ENCODE results near the gene SVEP1.

DNA sequence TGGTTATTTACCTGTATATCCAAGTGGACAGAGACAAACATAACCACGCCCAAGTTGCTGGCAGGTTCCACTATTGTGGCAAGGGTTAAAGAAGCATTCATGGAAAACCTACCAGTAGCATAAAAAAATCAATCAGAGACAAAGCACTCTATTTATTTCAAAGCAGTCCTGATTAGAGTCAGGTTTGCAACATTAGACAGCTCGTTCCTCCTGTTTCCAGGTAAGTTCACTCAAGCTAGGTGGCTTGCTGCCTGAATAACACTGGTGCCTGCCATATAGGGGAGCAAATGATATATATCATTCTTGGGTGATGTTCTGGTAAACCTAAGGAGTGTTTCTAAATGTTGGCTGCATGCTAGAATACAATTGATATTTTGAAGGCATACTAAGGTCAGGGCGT lies 122.3 kb downstream of the SVEP1 start:
- TF ChIP-seq, protein P1, sequence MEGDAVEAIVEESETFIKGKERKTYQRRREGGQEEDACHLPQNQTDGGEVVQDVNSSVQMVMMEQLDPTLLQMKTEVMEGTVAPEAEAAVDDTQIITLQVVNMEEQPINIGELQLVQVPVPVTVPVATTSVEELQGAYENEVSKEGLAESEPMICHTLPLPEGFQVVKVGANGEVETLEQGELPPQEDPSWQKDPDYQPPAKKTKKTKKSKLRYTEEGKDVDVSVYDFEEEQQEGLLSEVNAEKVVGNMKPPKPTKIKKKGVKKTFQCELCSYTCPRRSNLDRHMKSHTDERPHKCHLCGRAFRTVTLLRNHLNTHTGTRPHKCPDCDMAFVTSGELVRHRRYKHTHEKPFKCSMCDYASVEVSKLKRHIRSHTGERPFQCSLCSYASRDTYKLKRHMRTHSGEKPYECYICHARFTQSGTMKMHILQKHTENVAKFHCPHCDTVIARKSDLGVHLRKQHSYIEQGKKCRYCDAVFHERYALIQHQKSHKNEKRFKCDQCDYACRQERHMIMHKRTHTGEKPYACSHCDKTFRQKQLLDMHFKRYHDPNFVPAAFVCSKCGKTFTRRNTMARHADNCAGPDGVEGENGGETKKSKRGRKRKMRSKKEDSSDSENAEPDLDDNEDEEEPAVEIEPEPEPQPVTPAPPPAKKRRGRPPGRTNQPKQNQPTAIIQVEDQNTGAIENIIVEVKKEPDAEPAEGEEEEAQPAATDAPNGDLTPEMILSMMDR (optimal IDR thresholded peaks at IDR 0.05 in 1 of 3, IDR thresholded peaks at IDR 0.05 in 1 of 3, conservative IDR thresholded peaks at IDR 0.05 in 1 of 3; ENCODE audit: extremely low read depth in 1 of 3, insufficient read depth in 2 of 3, low read length in 3 of 3): no peak
- no peak for TF ChIP-seq EZH2 (IDR thresholded peaks at IDR 0.05; ENCODE audit: low read length)

All from keratinocyte (primary cell).